ENCODE results near the gene CD7. TPM values are rescaled to one million over a fixed set of nuclear protein-coding genes. Genes with fewer than 3 reads are reported as not detected.

The CD7 gene
- total RNA-seq, 2 experiments from 2014 or later: not detected

GRCh38 chr17:82353484-82353883, 36.1 kb upstream of the CD7 start:
- no peaks in the 10 kb centered on the region for H3K9me3 ChIP-seq (ENCODE audit: low read length)
- no peak overlapping the region for H2AFZ ChIP-seq (ENCODE audit: low read length)
- H4K20me1 ChIP-seq (ENCODE audit: insufficient read depth, low read length): no peaks in the 10 kb centered on the region
- no peak overlapping the region for H3K4me3 ChIP-seq (ENCODE audit: low read depth, low read length, poor library complexity, severe bottlenecking)
- TF ChIP-seq, protein P1, sequence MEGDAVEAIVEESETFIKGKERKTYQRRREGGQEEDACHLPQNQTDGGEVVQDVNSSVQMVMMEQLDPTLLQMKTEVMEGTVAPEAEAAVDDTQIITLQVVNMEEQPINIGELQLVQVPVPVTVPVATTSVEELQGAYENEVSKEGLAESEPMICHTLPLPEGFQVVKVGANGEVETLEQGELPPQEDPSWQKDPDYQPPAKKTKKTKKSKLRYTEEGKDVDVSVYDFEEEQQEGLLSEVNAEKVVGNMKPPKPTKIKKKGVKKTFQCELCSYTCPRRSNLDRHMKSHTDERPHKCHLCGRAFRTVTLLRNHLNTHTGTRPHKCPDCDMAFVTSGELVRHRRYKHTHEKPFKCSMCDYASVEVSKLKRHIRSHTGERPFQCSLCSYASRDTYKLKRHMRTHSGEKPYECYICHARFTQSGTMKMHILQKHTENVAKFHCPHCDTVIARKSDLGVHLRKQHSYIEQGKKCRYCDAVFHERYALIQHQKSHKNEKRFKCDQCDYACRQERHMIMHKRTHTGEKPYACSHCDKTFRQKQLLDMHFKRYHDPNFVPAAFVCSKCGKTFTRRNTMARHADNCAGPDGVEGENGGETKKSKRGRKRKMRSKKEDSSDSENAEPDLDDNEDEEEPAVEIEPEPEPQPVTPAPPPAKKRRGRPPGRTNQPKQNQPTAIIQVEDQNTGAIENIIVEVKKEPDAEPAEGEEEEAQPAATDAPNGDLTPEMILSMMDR (conservative IDR thresholded peaks at IDR 0.05; ENCODE audit: low read length): no peak
- TF ChIP-seq EZH2phosphoT487 (IDR thresholded peaks at IDR 0.05; ENCODE audit: borderline replicate concordance, low read depth, low read length): no peak
- no peaks in the 10 kb centered on the region for H3K79me2 ChIP-seq (ENCODE audit: insufficient read depth, low read depth, low read length)
- H3K9me2 ChIP-seq (ENCODE audit: insufficient read depth, low read length): no peaks in the 10 kb centered on the region
- POLR2A ChIA-PET: interaction anchor here (0.7 kb wide), 1 partner anchor 69 kb away, joined by 3 read pairs; no protein-coding TSS in a partner anchor
- intact Hi-C loops (cut with micrococcal nuclease; ENCODE audit: unreplicated experiment): loop anchor here (5.0 kb wide), 2 partner anchors 414 to 519 kb away; no protein-coding TSS in a partner anchor
- no peaks in the 10 kb centered on the region for H3K36me3 ChIP-seq (ENCODE audit: insufficient read depth, low read length)
- H3K4me1 ChIP-seq (ENCODE audit: insufficient read depth, low read length, poor library complexity, severe bottlenecking): peaks cover 81% of the 10 kb centered on the region
- H3K4me2 ChIP-seq (ENCODE audit: low read length): no peak overlapping the region
- no TSS peak for BruUV-seq (replicated peaks)
- no peak for DNase-seq (ENCODE audit: low spot score)
- CTCF ChIA-PET (ENCODE audit: unreplicated experiment): no interaction called here
- H3K27ac ChIP-seq (ENCODE audit: low read depth, low read length, poor library complexity, severe bottlenecking): no peak overlapping the region

DNA sequence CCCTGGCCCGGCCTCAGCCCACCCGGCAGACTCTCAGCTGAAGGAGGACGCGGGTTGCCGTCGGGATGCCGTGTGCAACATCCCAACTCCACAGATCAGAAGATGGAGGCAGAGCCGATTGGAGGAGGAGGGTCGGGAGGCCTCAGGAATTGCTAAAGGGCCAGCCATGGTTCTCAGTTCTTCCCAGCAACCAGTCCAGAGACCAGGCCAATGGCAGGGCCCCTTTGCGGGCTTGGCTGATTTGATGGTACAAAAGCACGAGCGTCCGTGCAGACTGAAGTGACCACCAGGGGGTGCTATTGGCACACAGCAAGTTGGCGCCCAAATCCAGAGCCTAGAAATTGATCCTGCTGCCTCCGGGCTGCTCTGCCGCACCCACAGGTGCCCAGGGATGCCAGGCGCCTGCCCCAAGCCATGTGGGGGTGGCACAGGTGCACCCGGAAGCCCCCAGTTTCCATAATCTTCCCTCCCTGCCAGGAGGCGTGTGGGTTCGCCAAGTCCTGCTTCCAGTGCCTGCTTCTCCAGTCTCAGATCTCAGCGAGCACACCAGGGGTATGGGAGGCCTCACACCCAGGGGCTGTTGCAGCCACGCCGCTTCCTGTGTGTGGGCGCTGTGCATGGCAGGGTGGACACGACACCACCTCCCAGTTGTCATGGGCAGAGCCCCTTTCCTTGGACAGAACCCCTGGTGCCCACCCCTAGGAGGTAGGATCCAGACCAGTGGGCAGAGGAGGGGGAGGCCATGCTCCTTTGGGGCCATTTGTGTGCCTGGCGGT, 34.5 kb upstream of the CD7 start:
- no TSS peak for BruUV-seq (replicated peaks)

More for the DNA sequence above, 34.5 kb upstream of the CD7 start:
- Histone ChIP-seq H3K4me3 (ENCODE audit: low read depth, low read length, poor library complexity, severe bottlenecking) (peak overlapping the region; percentile 55), H3K36me3 (ENCODE audit: insufficient read depth, low read length) (no peaks in the 10 kb centered on the region), H3K27ac (ENCODE audit: low read depth, low read length, poor library complexity, severe bottlenecking) (peak overlapping the region; percentile 97), H4K20me1 (ENCODE audit: insufficient read depth, low read length) (no peaks in the 10 kb centered on the region), H2AFZ (ENCODE audit: low read length) (peak overlapping the region; percentile 65), H3K4me2 (ENCODE audit: low read length) (peak overlapping the region; percentile 78), H3K79me2 (ENCODE audit: insufficient read depth, low read depth, low read length) (no peaks in the 10 kb centered on the region), H3K9me2 (ENCODE audit: insufficient read depth, low read length) (no peaks in the 10 kb centered on the region), H3K9me3 (ENCODE audit: low read length) (no peaks in the 10 kb centered on the region), H3K4me1 (ENCODE audit: insufficient read depth, low read length, poor library complexity, severe bottlenecking) (peaks cover 67% of the 10 kb centered on the region)
- peak; percentile 98 for DNase-seq (ENCODE audit: low spot score)
- intact Hi-C loops (cut with micrococcal nuclease; ENCODE audit: unreplicated experiment): loop anchor here (1.0 to 5.0 kb wide), 8 partner anchors 50 to 520 kb away; partner anchors contain the start of genes HEXD and OGFOD3
- ChIA-PET POLR2A (interaction anchor here (0.5 to 3.7 kb wide), 11 partner anchors 10 to 153 kb away, joined by 3 to 22 read pairs (median 6); partner anchors contain the start of genes CYBC1, HEXD and OGFOD3), CTCF (ENCODE audit: unreplicated experiment) (interaction anchor here (0.6 to 2.0 kb wide), 7 partner anchors 15 to 141 kb away, joined by 3 to 11 read pairs (median 4); no protein-coding TSS in a partner anchor)
- TF ChIP-seq, protein P1 (conservative IDR thresholded peaks at IDR 0.05; ENCODE audit: low read length): peak; percentile 100
- TF ChIP-seq EZH2phosphoT487 (IDR thresholded peaks at IDR 0.05; ENCODE audit: borderline replicate concordance, low read depth, low read length): no peak

All from OCI-LY7 (cell line).